IMR-90 (cell line): Measurements from ENCODE around the gene RMDN2. TPM values are rescaled to one million over a fixed set of nuclear protein-coding genes. Genes with fewer than 3 reads are reported as not detected.
A peak's percentile ranks its signal among the peaks of the same experiment; 100 is the strongest.

Experiments used
- ATAC-seq: fragments of 200-7000 bp; cut with Tn5 transposase; 2 replicates; pipeline ENCODE4 v1.9.1; 2020; ENCODE audit warnings: low read depth, mild to moderate bottlenecking, moderate library complexity
- BruUV-seq: library from RNA; stranded (reverse); fragments of 400-500 nt; replicated peaks from 2 replicates; lab custom pipeline; 2021; lab: Mats Ljungman, UMichigan
- CTCF ChIA-PET: fragments of 300-600 bp; formaldehyde crosslinking; extraction: SDS; loops from one replicate; lab custom pipeline; 2021; ENCODE audit warnings: antibody characterized with exemption; lab: Yijun Ruan, JAX
- POLR2A ChIA-PET: fragments of 300-600 bp; sonication (Branson Sonifier 250); formaldehyde crosslinking; loops from one replicate; lab custom pipeline; 2022; ENCODE audit warnings: antibody characterized with exemption; ENCODE audit not compliant: unreplicated experiment; lab: Charles Lee
- DNase-seq: peaks from one replicate; pipeline ENCODE4 v3.0.0; 2013
- H2AFZ ChIP-seq: replicated peaks from 2 replicates; pipeline ENCODE3; 2013; ENCODE audit warnings: low read length, mild to moderate bottlenecking; ENCODE audit not compliant: poor library complexity
- H2AK5ac ChIP-seq: 2 replicates; pipeline ENCODE4 v1.6.1; 2013; ENCODE audit warnings: low read depth, low read length, inconsistent platforms
- H2AK9ac ChIP-seq: replicated peaks from 2 replicates; pipeline ENCODE3; 2013; ENCODE audit warnings: mild to moderate bottlenecking, low read depth, low read length, moderate library complexity; ENCODE audit not compliant: poor library complexity
- H2BK120ac ChIP-seq: 2 replicates; pipeline ENCODE4 v1.6.1; 2013; ENCODE audit warnings: low read depth, low read length, inconsistent platforms
- H2BK15ac ChIP-seq: 3 replicates; pipeline ENCODE4 v1.6.1; 2013; ENCODE audit warnings: low read depth, low read length, inconsistent platforms
- H2BK20ac ChIP-seq: 2 replicates; pipeline ENCODE4 v1.6.1; 2013; ENCODE audit warnings: low read depth, mild to moderate bottlenecking, inconsistent platforms, low read length, moderate library complexity
- H2BK5ac ChIP-seq: 2 replicates; pipeline ENCODE4 v1.6.1; 2013; ENCODE audit warnings: mild to moderate bottlenecking, low read depth, low read length, inconsistent platforms; ENCODE audit not compliant: poor library complexity, severe bottlenecking
- H3K14ac ChIP-seq: replicated peaks from 2 replicates; pipeline ENCODE4 v1.6.1; 2013; ENCODE audit warnings: low read depth, low read length, inconsistent platforms
- H3K18ac ChIP-seq: 2 replicates; pipeline ENCODE4 v1.6.1; 2013; ENCODE audit warnings: low read depth, low read length, control low read depth
- H3K23ac ChIP-seq: 2 replicates; pipeline ENCODE4 v1.6.1; 2013; ENCODE audit warnings: low read depth, low read length, inconsistent platforms
- H3K27ac ChIP-seq: 2 replicates; pipeline ENCODE4 v1.5.1; 2013; ENCODE audit warnings: mild to moderate bottlenecking, control low read depth, low read length; ENCODE audit not compliant: insufficient read depth
- H3K27me3 ChIP-seq: 2 replicates; pipeline ENCODE4 v1.6.1; 2013; ENCODE audit warnings: low read length; ENCODE audit not compliant: control insufficient read depth, insufficient read depth
- H3K36me3 ChIP-seq: 2 replicates; pipeline ENCODE4 v1.6.1; 2013; ENCODE audit warnings: low read length, mixed read lengths; ENCODE audit not compliant: control insufficient read depth, insufficient read depth
- H3K4ac ChIP-seq: 2 replicates; pipeline ENCODE4 v1.6.1; 2013; ENCODE audit warnings: low read depth, low read length, inconsistent platforms
- H3K4me1 ChIP-seq: 2 replicates; pipeline ENCODE4 v1.6.1; 2013; ENCODE audit warnings: low read length, mixed read lengths; ENCODE audit not compliant: control insufficient read depth, insufficient read depth
- H3K4me2 ChIP-seq: 2 replicates; pipeline ENCODE4 v1.6.1; 2013; ENCODE audit warnings: low read depth, mild to moderate bottlenecking, control low read depth, low read length, moderate library complexity
- H3K4me3 ChIP-seq: 2 replicates; pipeline ENCODE4 v1.5.1; 2013; ENCODE audit warnings: low read depth, mild to moderate bottlenecking, control low read depth, low read length, moderate library complexity; ENCODE audit not compliant: insufficient read depth
- H3K56ac ChIP-seq: 2 replicates; pipeline ENCODE4 v1.6.1; 2013; ENCODE audit warnings: low read length, inconsistent platforms; ENCODE audit not compliant: insufficient read depth; ENCODE audit errors: extremely low read depth
- H3K79me1 ChIP-seq, 2 experiments: 2 replicates each; pipeline ENCODE4 v1.6.1; 2013; ENCODE audit warnings: low read length in 2 of 2, inconsistent platforms in 1 of 2, low read depth in 1 of 2
- H3K9ac ChIP-seq: 2 replicates; pipeline ENCODE4 v1.6.1; 2013; ENCODE audit warnings: low read depth, low read length, control low read depth
- H3K9me1 ChIP-seq: 2 replicates; pipeline ENCODE4 v1.6.1; 2013; ENCODE audit warnings: low read length, inconsistent platforms; ENCODE audit not compliant: insufficient read depth
- H3K9me3 ChIP-seq: 2 replicates; pipeline ENCODE4 v1.6.1; 2013; ENCODE audit warnings: low read length; ENCODE audit not compliant: control insufficient read depth, insufficient read depth
- H4K20me1 ChIP-seq: 2 replicates; pipeline ENCODE4 v1.6.1; 2013; ENCODE audit warnings: low read length, inconsistent platforms; ENCODE audit not compliant: insufficient read depth
- H4K5ac ChIP-seq: 2 replicates; pipeline ENCODE4 v1.6.1; 2013; ENCODE audit warnings: mild to moderate bottlenecking, low read depth, low read length, control low read depth
- H4K8ac ChIP-seq, 2 experiments: 2 replicates each; pipeline ENCODE4 v1.6.1; 2013; ENCODE audit warnings: low read depth in 2 of 2, low read length in 2 of 2, control low read depth in 1 of 2, inconsistent platforms in 1 of 2
- H4K91ac ChIP-seq: 2 replicates; pipeline ENCODE4 v1.6.1; 2013; ENCODE audit warnings: low read depth, low read length, inconsistent platforms; ENCODE audit not compliant: insufficient read depth
- CTCF ChIP-seq: conservative IDR thresholded peaks from 2 replicates; pipeline ENCODE4 v1.5.1; 2012; ENCODE audit warnings: mild to moderate bottlenecking, low read depth, low read length, improper control_type of control experiment
- FOS ChIP-seq: fragments of 150-350 bp; IDR thresholded peaks from 2 replicates; pipeline ENCODE4 v1.6.1; 2016; ENCODE audit warnings: low read depth, low read length
- RAD21 ChIP-seq: IDR thresholded peaks from 2 replicates; pipeline ENCODE4 v1.6.1; 2012; ENCODE audit warnings: low read length, improper control_type of control experiment
- SMC3 ChIP-seq: fragments of 150-350 bp; IDR thresholded peaks from 2 replicates; pipeline ENCODE4 v1.6.1; 2016; ENCODE audit warnings: low read depth, mild to moderate bottlenecking, antibody characterized with exemption, low read length, moderate library complexity
- dilution Hi-C: fragments of 300-500 bp; cut with HindIII; formaldehyde crosslinking; loops from one replicate; pipeline ENCODE4 v1.14.3; 2018; ENCODE audit warnings: low sequenced_read_pairs; ENCODE audit not compliant: unreplicated experiment
- in situ Hi-C: fragments of 300-500 bp; cut with MboI; formaldehyde crosslinking; loops from 3 replicates; pipeline ENCODE4 v1.14.3; 2019; ENCODE audit warnings: low sequenced_read_pairs, inconsistent platforms, mixed read lengths
- intact Hi-C: fragments of 100-400 bp; cut with micrococcal nuclease; formaldehyde crosslinking; loops from 2 replicates; pipeline ENCODE4 v1.10.0; 2022
- polyA plus RNA-seq, 3 experiments: library from polyadenylated mRNA; depleted of rRNA; stranded (reverse); fragments of >200 nt; gene quantifications; 2 replicates each; pipeline ENCODE4 v1.2.3, GENCODE V29; 2012; ENCODE audit warnings: low replicate concordance in 1 of 3
- total RNA-seq: library from RNA; depleted of rRNA; stranded (reverse); fragments of >200 nt; gene quantifications from 2 replicates; pipeline ENCODE4 v1.2.3, GENCODE V29; 2012

RMDN2 gene
- total and polyA plus RNA-seq, 2 of the 4 experiments (the other 2 are of a cell fraction), result 2.3 to 3.0 TPM

- H3K4me2 ChIP-seq, result no peak overlapping the region
- H2BK15ac ChIP-seq, result no peak overlapping the region
- H3K18ac ChIP-seq, result no peak overlapping the region
- H3K4me3 ChIP-seq, result no peak overlapping the region
- TF ChIP-seq FOS (no peak), SMC3 (peak; percentile 54), RAD21 (peak; percentile 55), CTCF (peak; percentile 53)
- H2AK5ac ChIP-seq, result no peak overlapping the region
- H3K56ac ChIP-seq, result no peak overlapping the region
- H3K27me3 ChIP-seq, result no peaks in the 10 kb centered on the region
- no peaks in the 10 kb centered on the region for H4K20me1 ChIP-seq
- in situ Hi-C loops, result no loop called here
- no peak overlapping the region for H2AK9ac ChIP-seq
- H4K91ac ChIP-seq, result no peak overlapping the region
- no peak overlapping the region for H3K4ac ChIP-seq
- no peak overlapping the region for H3K9ac ChIP-seq
- H3K4me1 ChIP-seq, result peaks cover 3% of the 10 kb centered on the region; the same call in 1 of the 2 replicates
- no peak overlapping the region for H2BK5ac ChIP-seq
- H2BK120ac ChIP-seq, result no peak overlapping the region
- ChIA-PET CTCF (no interaction called here), POLR2A (no interaction called here)
- H2AFZ ChIP-seq, result no peak overlapping the region
- H3K36me3 ChIP-seq, result no peaks in the 10 kb centered on the region
- no peaks in the 10 kb centered on the region for H3K9me1 ChIP-seq
- peak; percentile 35; the same call in 1 of the 2 replicates for ATAC-seq
- dilution Hi-C loops, result no loop called here
- no peak overlapping the region for H4K5ac ChIP-seq
- no peak overlapping the region for H4K8ac ChIP-seq
- no peak overlapping the region for H2BK20ac ChIP-seq
- H3K27ac ChIP-seq, result no peak overlapping the region
- no peaks in the 10 kb centered on the region for H3K9me3 ChIP-seq
- intact Hi-C loops, result loop anchor here (1.0 to 10.0 kb wide), 3 partner anchors 133 to 520 kb away; no protein-coding TSS in a partner anchor
- H3K23ac ChIP-seq, result no peak overlapping the region
- H3K14ac ChIP-seq, result no peak overlapping the region
- DNase-seq, result peak; percentile 42
- no TSS peak for BruUV-seq
- no peaks in the 10 kb centered on the region for H3K79me1 ChIP-seq
These were observed 59.5 kb downstream of the RMDN2 start for GRCh38 chr2:37984589-37984988.
